Endothelial cell of umbilical vein (primary cell): Measurements from ENCODE around the gene SYNE1. TPM values are rescaled to one million over a fixed set of nuclear protein-coding genes. Genes with fewer than 3 reads are reported as not detected.

ENCODE experiments used
- BruUV-seq: library from RNA; stranded (reverse); fragments of 400-500 nt; replicated peaks from 2 replicates; lab custom pipeline; 2021; lab: Mats Ljungman, UMichigan
- CTCF ChIA-PET: fragments of 300-600, 350-600 bp; sonication (Branson Sonifier 250); formaldehyde crosslinking; loops from one replicate; lab custom pipeline; 2021; ENCODE audit warnings: antibody characterized with exemption, inconsistent platforms; lab: Charles Lee
- POLR2A ChIA-PET: fragments of 300-600, 350-600 bp; sonication (Branson Sonifier 250); formaldehyde crosslinking; loops from one replicate; lab custom pipeline; 2021; ENCODE audit warnings: antibody characterized with exemption, inconsistent platforms; lab: Charles Lee
- DNase-seq: peaks from one replicate; pipeline ENCODE4 v3.0.0-alpha.2; 2011; ENCODE audit warnings: low read depth, low spot score
- FAIRE-seq: peaks from 2 replicates; lab custom pipeline; 2011; peaks lifted over from hg19 to GRCh38; lab: Jason Lieb, UNC
- H2AFZ ChIP-seq: 2 replicates; pipeline ENCODE4 v1.6.0; 2012; ENCODE audit warnings: low read depth, low read length, control low read depth, inconsistent platforms
- H3K27ac ChIP-seq: 2 replicates; pipeline ENCODE4 v1.5.1; 2011; ENCODE audit warnings: low read depth, mild to moderate bottlenecking, control low read depth, low read length, moderate library complexity; ENCODE audit not compliant: insufficient read depth
- H3K27me3 ChIP-seq, 2 experiments: 2 replicates each; pipeline versions ENCODE4 v1.6.0 to v1.6.1; 2011; ENCODE audit warnings: low read length in 2 of 2, mixed read lengths in 1 of 2; ENCODE audit not compliant: control insufficient read depth in 2 of 2, insufficient read depth in 2 of 2
- H3K36me3 ChIP-seq, 2 experiments: 2 replicates in 1 of 2; 3 replicates in 1 of 2; pipeline ENCODE4 v1.5.1; 2011; ENCODE audit warnings: low read length in 2 of 2, mild to moderate bottlenecking in 1 of 2, moderate library complexity in 1 of 2; ENCODE audit not compliant: control insufficient read depth in 2 of 2, insufficient read depth in 2 of 2; ENCODE audit errors: extremely low read depth in 1 of 2
- H3K4me1 ChIP-seq: 3 replicates; pipeline ENCODE4 v1.5.1; 2011; ENCODE audit warnings: mild to moderate bottlenecking, low read length; ENCODE audit not compliant: control insufficient read depth, insufficient read depth; ENCODE audit errors: extremely low read depth
- H3K4me2 ChIP-seq: 2 replicates; pipeline ENCODE4 v1.6.1; 2011; ENCODE audit warnings: low read length, control low read depth, mixed read lengths; ENCODE audit not compliant: insufficient read depth
- H3K4me3 ChIP-seq, 3 experiments: fragments of 200-600 bp in 1 of 3; sonication (generic), shearing (Covaris generic) in 1 of 3; replicated peaks in 1 of 3; 2 replicates each; pipeline ENCODE4 v1.5.1; 2011 to 2016; ENCODE audit warnings: control low read depth in 3 of 3, low read length in 3 of 3, mild to moderate bottlenecking in 2 of 3, inconsistent platforms in 1 of 3, low read depth in 1 of 3, moderate library complexity in 1 of 3; ENCODE audit not compliant: insufficient read depth in 1 of 3
- H3K79me2 ChIP-seq: 2 replicates; pipeline ENCODE4 v1.6.0; 2012; ENCODE audit warnings: low read length, inconsistent platforms; ENCODE audit not compliant: control insufficient read depth, insufficient read depth
- H3K9ac ChIP-seq: replicated peaks from 2 replicates; pipeline ENCODE3; 2011; ENCODE audit warnings: low read length, control low read depth; ENCODE audit not compliant: insufficient read depth; ENCODE audit errors: extremely low read depth
- H3K9me1 ChIP-seq: replicated peaks from 3 replicates; pipeline ENCODE4 v1.6.0; 2011; ENCODE audit warnings: mild to moderate bottlenecking, low read length; ENCODE audit not compliant: control insufficient read depth, insufficient read depth; ENCODE audit errors: extremely low read depth
- H3K9me3 ChIP-seq: replicated peaks from 2 replicates; pipeline ENCODE4 v1.5.1; 2012; ENCODE audit warnings: low read length, inconsistent platforms; ENCODE audit not compliant: control insufficient read depth, insufficient read depth
- H4K20me1 ChIP-seq: replicated peaks from 2 replicates; pipeline ENCODE3; 2011; ENCODE audit warnings: mild to moderate bottlenecking, low read length; ENCODE audit not compliant: control insufficient read depth, insufficient read depth; ENCODE audit errors: extremely low read depth
- EZH2 ChIP-seq: IDR thresholded peaks from 2 replicates; pipeline ENCODE4 v1.6.1; 2012; ENCODE audit warnings: borderline replicate concordance, low read depth, mild to moderate bottlenecking, moderate library complexity, low read length, inconsistent platforms; ENCODE audit not compliant: severe bottlenecking
- FOS ChIP-seq: IDR thresholded peaks from 2 replicates; pipeline ENCODE4 v1.6.1; 2011; ENCODE audit warnings: mild to moderate bottlenecking, low read length, moderate library complexity, borderline replicate concordance; ENCODE audit not compliant: insufficient read depth
- GATA2 ChIP-seq: IDR thresholded peaks from 2 replicates; pipeline ENCODE4 v1.7.0; 2011; ENCODE audit warnings: low read depth, mild to moderate bottlenecking, moderate library complexity, mixed read lengths, low read length; ENCODE audit not compliant: insufficient read length, insufficient read depth
- JUN ChIP-seq: IDR thresholded peaks from 2 replicates; pipeline ENCODE4 v1.6.1; 2011; ENCODE audit warnings: borderline replicate concordance, low read depth; ENCODE audit not compliant: insufficient read length, insufficient read depth
- MYC ChIP-seq: IDR thresholded peaks from one replicate; pipeline ENCODE4 v1.6.1; 2011; ENCODE audit warnings: mild to moderate bottlenecking, low read depth, low read length
- POLR2A ChIP-seq: IDR thresholded peaks from 2 replicates; pipeline ENCODE4 v1.6.1; 2012; ENCODE audit warnings: low read depth, mild to moderate bottlenecking, control low read depth, low read length
- POLR2AphosphoS5 ChIP-seq: IDR thresholded peaks from 2 replicates; pipeline ENCODE4 v1.6.1; 2012; ENCODE audit warnings: low read depth, mild to moderate bottlenecking, control low read depth, low read length, moderate library complexity; ENCODE audit not compliant: insufficient read depth
- dilution Hi-C: fragments of 300-500 bp; cut with MboI; formaldehyde crosslinking; loops from one replicate; pipeline ENCODE4 v1.15.0; 2019; ENCODE audit warnings: low sequenced_read_pairs; ENCODE audit not compliant: extremely low pct_ligation_motif_present
- intact Hi-C: fragments of 100-400 bp; cut with micrococcal nuclease; formaldehyde crosslinking; loops from one replicate; pipeline ENCODE4 v1.10.0; 2022
- polyA plus RNA-seq, 4 experiments: library from polyadenylated mRNA; depleted of rRNA in 3 of 4; stranded (reverse) in 3 of 4; unstranded in 1 of 4; fragments of >200 nt; gene quantifications; 2 replicates each; pipeline versions ENCODE4 v1.2.1 to v1.2.3, GENCODE V29; 2011 to 2012; ENCODE audit warnings: missing spikeins in 1 of 4
- total RNA-seq: library from RNA; stranded (reverse); gene quantifications from 2 replicates; pipeline ENCODE4 v1.2.3, GENCODE V29; 2021
- TF ChIP-seq, protein P1 (sequence below): IDR thresholded peaks from 2 replicates; pipeline ENCODE4 v1.6.1; 2011; ENCODE audit not compliant: insufficient read depth, insufficient read length
- TF ChIP-seq, protein P2 (sequence below), 2 donors: IDR thresholded peaks; 1 replicate in 1 of 2; 2 replicates in 1 of 2; pipeline ENCODE4 v1.5.1; 2011; ENCODE audit warnings: low read length in 2 of 2, mild to moderate bottlenecking in 2 of 2, moderate library complexity in 2 of 2, control low read depth in 1 of 2, inconsistent platforms in 1 of 2, low read depth in 1 of 2; ENCODE audit not compliant: insufficient read depth in 1 of 2; ENCODE audit errors: extremely low read depth in 1 of 2

The SYNE1 gene
- total and polyA plus RNA-seq, 2 donors (not counting 3 experiments of a cell fraction or from before 2014, with no cell fraction given): 26.5 to 52.3 TPM

DNA sequence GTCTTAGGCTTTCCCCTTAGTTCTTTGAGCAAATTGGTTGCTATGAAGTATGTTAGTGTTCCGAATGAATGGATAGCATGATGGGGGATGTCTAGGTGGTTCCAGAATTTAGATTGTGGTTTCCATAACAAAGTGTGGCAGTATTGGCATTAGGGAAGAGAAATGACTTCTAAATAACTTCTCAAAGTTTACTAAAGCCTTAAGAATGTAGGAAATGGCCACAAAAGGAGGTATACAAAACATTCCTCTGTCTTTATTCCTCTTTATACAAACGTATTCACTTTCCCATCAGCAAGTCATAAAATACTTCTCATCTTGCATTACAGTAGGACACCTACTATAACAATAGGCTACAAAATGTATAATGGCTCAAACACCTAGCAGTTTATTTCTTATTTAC lies 550.1 kb downstream of the SYNE1 start:
- POLR2A ChIA-PET: no interaction called here
- H3K9me3 ChIP-seq: no peaks in the 10 kb centered on the region
- FAIRE-seq (no peak), DNase-seq (no peak)
- peaks cover 19% of the 10 kb centered on the region for H3K4me1 ChIP-seq
- H3K9me1 ChIP-seq: no peaks in the 10 kb centered on the region
- CTCF ChIA-PET: no interaction called here
- no peak overlapping the region for H2AFZ ChIP-seq
- no peak overlapping the region for H3K27ac ChIP-seq
- H3K4me2 ChIP-seq: no peak overlapping the region
- H3K36me3 ChIP-seq: no peaks in the 10 kb centered on the region
- no peaks in the 10 kb centered on the region for H4K20me1 ChIP-seq
- no TSS peak for BruUV-seq
- no peak overlapping the region for H3K9ac ChIP-seq
- dilution Hi-C loops: no loop called here
- H3K27me3 ChIP-seq: no peaks in the 10 kb centered on the region
- TF ChIP-seq, protein P1, sequence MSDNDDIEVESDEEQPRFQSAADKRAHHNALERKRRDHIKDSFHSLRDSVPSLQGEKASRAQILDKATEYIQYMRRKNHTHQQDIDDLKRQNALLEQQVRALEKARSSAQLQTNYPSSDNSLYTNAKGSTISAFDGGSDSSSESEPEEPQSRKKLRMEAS: no peak
- TF ChIP-seq POLR2AphosphoS5: no peak
- TF ChIP-seq POLR2A: no peak
- no peak for TF ChIP-seq FOS
- TF ChIP-seq GATA2: no peak
- no peak for TF ChIP-seq JUN
- no peak for TF ChIP-seq EZH2
- TF ChIP-seq, protein P2, sequence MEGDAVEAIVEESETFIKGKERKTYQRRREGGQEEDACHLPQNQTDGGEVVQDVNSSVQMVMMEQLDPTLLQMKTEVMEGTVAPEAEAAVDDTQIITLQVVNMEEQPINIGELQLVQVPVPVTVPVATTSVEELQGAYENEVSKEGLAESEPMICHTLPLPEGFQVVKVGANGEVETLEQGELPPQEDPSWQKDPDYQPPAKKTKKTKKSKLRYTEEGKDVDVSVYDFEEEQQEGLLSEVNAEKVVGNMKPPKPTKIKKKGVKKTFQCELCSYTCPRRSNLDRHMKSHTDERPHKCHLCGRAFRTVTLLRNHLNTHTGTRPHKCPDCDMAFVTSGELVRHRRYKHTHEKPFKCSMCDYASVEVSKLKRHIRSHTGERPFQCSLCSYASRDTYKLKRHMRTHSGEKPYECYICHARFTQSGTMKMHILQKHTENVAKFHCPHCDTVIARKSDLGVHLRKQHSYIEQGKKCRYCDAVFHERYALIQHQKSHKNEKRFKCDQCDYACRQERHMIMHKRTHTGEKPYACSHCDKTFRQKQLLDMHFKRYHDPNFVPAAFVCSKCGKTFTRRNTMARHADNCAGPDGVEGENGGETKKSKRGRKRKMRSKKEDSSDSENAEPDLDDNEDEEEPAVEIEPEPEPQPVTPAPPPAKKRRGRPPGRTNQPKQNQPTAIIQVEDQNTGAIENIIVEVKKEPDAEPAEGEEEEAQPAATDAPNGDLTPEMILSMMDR (IDR thresholded peaks at IDR 0.05; ENCODE audit: extremely low read depth in 1 of 2, insufficient read depth in 1 of 2, low read depth in 1 of 2, low read length in 2 of 2): no peak
- TF ChIP-seq MYC: no peak
- H3K79me2 ChIP-seq: no peaks in the 10 kb centered on the region
- H3K4me3 ChIP-seq: no peak overlapping the region
- intact Hi-C loops: no loop called here
